ENCODE measurements around the gene COBL. TPM values are rescaled to one million over a fixed set of nuclear protein-coding genes. Genes with fewer than 3 reads are reported as not detected.

The COBL gene
- total and polyA plus RNA-seq, 12 donors, result 0.09 to 1.4 (median 0.53) TPM

DNA sequence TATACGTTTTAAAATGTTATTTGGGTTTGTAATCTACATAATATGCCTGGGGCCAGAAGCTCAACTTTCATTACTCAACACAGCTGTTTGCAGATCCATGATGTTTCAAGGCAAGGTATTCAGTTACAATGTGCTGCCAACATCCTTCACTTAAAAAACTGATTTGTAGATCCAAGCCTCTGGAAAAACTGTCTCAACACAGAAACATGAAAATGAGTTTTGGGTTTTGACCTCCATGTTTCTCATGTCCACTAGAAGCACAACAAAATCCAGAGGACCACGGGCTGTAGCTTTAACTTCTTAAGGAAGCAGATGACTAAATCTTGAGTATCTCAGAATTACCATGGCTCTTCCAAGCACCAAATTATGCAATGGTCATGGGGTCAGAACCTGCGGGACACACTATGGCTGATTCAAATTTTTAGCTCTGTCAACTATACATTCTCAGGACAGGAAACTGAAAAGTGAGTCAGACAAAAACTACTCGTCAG is 286.9 kb downstream of the COBL start:
- TF ChIP-seq CTCF (IDR thresholded peaks at IDR 0.05) (no peak), POLR2A (IDR thresholded peaks at IDR 0.05) (no peak)
- Histone ChIP-seq H3K9me3 (replicated peaks in 1 of 3) (no peaks in the 10 kb centered on the region), H3K27ac (no peak overlapping the region), H3K36me3 (replicated peaks in 1 of 2) (no peaks in the 10 kb centered on the region), H3K4me1 (replicated peaks in 1 of 2) (no peaks in the 10 kb centered on the region), H3K27me3 (no peaks in the 10 kb centered on the region), H3K4me3 (no peak overlapping the region)
- 49 to 56% (median 52%) methylated on average over 4 of the region's 4 CpGs for WGBS, 4 donors
- no peak for DNase-seq
- intact Hi-C loops (cut with DNase I), result loop anchor here in 1 of 2 donors (10.0 kb wide), 1 partner anchor 205 kb away; no protein-coding TSS in a partner anchor

DNA sequence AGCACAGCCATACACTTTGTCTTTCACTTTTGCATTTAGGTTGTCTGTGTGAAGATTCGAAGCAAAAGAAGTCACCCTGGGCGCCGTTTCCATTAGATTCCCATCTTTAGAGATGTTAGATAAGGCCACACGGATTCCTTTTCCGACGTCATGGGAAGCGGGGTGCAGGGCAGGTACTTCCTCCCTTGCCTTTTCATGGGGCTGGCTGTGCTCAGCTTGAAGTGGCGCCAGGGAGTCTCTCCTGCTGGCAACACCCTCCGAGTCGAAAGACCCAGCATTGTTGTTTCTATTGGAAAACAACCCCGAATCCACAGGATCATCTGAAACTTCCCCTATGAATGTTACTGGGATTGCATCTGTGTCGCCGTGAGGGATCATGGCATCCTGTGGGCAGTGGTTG is 287.5 kb downstream of the COBL start:
- H3K36me3 ChIP-seq (replicated peaks in 1 of 2), result no peaks in the 10 kb centered on the region
- H3K27ac ChIP-seq, result no peak overlapping the region
- H3K27me3 ChIP-seq, result no peaks in the 10 kb centered on the region
- intact Hi-C loops (cut with DNase I), result no loop called here
- WGBS, 4 donors, result 79 to 87% (median 82%) methylated on average over 13 of the region's 13 CpGs
- H3K4me1 ChIP-seq (replicated peaks in 1 of 2), result no peaks in the 10 kb centered on the region
- no peak for TF ChIP-seq CTCF (IDR thresholded peaks at IDR 0.05)
- no peak for TF ChIP-seq POLR2A (IDR thresholded peaks at IDR 0.05)
- H3K9me3 ChIP-seq (replicated peaks in 1 of 3), result no peaks in the 10 kb centered on the region
- no peak overlapping the region for H3K4me3 ChIP-seq
- no peak for DNase-seq

DNA sequence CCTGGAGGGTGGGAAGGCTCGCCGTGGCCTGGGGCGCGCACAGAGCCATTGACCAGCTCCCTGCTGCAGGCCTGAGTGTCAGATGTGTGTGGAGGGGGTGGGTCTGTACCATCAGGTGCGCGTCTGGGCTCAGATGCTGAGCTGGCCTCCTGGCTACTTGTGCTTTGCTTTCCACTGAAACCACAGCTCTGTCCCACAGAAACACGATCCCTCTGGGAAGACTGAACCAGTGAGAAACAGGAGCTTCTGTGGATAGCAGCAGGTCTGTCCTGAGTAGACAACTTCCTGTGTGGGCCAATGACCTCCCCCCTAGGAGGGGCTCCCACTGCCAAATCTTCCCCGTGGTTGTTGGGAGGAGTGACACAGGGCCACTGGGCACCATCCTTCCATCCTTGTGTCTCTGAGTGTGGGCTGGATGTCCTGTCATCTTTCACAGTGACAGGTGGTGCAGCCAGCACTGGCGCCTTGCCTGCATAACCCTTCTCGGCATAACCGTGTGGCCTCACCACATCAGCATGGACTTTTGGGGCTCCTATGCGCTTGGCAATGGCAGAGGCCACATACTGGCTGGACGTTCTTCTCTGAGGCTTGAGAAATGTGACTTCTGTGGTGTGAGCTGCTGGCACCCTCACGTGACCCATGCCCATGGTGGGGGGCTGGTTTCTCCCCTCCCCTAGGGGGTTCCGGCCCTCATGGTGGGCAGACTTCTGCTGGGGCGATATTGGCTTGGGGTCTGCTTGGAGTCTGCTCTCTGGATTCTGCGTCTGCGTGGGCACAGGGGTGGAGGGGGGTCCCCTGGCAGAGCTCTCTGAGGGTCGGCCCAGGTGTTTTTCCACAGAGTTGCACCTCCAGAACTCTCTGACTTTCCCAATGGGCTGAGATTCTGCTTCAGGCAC is 288.4 kb downstream of the COBL start:
- intact Hi-C loops (cut with DNase I), result no loop called here
- no peaks in the 10 kb centered on the region for H3K9me3 ChIP-seq (replicated peaks in 1 of 3)
- no peaks in the 10 kb centered on the region for H3K36me3 ChIP-seq (replicated peaks in 1 of 2)
- H3K27me3 ChIP-seq, result no peaks in the 10 kb centered on the region
- H3K27ac ChIP-seq, result no peak overlapping the region
- H3K4me1 ChIP-seq (replicated peaks in 1 of 2), result no peaks in the 10 kb centered on the region
- 83 to 92% (median 90%) methylated on average over 9 to 19 of the region's 19 CpGs for WGBS, 4 donors
- TF ChIP-seq CTCF (IDR thresholded peaks at IDR 0.05) (no peak), POLR2A (IDR thresholded peaks at IDR 0.05) (no peak)
- H3K4me3 ChIP-seq, result no peak overlapping the region
- no peak for DNase-seq

DNA sequence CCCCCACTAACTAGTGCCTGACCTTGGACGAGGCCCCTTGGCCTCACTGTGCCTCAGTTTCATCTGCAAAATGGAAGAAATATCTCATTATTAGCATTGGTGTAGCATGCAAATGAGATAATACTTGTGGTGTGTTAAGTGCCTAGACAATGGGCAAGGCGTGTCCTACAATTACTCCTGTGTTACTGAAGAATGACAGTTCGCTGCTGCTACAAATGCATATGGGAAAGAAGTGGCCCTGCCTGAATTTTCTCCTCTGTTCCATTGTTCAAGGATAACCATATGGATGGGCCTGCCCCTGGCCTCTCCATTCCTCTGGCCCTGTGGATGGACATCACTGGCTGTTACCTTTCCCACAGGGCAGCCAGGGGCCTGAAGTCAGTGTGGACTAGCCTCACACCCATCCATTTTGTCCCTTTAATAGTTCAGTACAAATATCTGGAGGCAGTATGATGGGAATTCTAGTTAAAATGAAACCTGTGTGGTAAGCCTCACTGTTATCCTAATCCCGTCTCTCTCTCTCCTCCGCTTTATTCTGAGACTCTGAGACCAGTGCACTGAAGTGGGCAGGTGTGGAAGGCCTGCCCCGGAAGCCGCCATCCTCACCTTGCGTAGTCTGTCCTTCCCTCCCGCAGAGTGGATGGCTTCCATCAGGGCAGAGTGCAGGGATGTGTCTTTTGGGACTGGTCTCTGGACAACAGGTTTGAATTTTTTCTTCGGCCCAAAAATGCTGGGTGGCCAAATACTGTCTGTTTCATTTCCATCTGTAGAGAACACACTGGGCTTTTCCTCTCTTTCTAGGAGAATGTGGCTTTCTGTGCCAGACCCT is 289.3 kb downstream of the COBL start:
- intact Hi-C loops (cut with DNase I), result no loop called here
- WGBS, 4 donors, result 87 to 93% (median 90%) methylated on average over 10 of the region's 10 CpGs

More for the DNA sequence above, 289.3 kb downstream of the COBL start:
- Histone ChIP-seq H3K27ac (no peak overlapping the region), H3K9me3 (replicated peaks in 1 of 3) (no peaks in the 10 kb centered on the region), H3K4me3 (no peak overlapping the region), H3K36me3 (replicated peaks in 1 of 2) (no peaks in the 10 kb centered on the region), H3K27me3 (no peaks in the 10 kb centered on the region), H3K4me1 (replicated peaks in 1 of 2) (no peaks in the 10 kb centered on the region)
- DNase-seq, result no peak
- no peak for TF ChIP-seq POLR2A (IDR thresholded peaks at IDR 0.05)
- TF ChIP-seq CTCF (IDR thresholded peaks at IDR 0.05), result no peak

Data from adrenal gland (tissue), 12 donors.